Activated B cell treated with CpG ODN at 0.5 μM for 24 hours (primary cell): ENCODE data around the gene KBTBD7. TPM values are rescaled to one million over a fixed set of nuclear protein-coding genes. Genes with fewer than 3 reads are reported as not detected.

Experiments used
- ATAC-seq: fragments of 200-7000 bp; cut with Tn5 transposase; one replicate; pipeline ENCODE4 v1.10.0; 2021; ENCODE audit warnings: low read depth, mild to moderate bottlenecking, moderate library complexity
- CTCF ChIA-PET: fragments of 350-600 bp; sonication (Branson Sonifier 250); formaldehyde crosslinking; loops from one replicate; lab custom pipeline; 2021; ENCODE audit warnings: antibody characterized with exemption; lab: Charles Lee
- POLR2A ChIA-PET: fragments of 350-600 bp; sonication (Branson Sonifier 250); formaldehyde crosslinking; loops from one replicate; lab custom pipeline; 2021; ENCODE audit warnings: antibody characterized with exemption; lab: Charles Lee
- DNase-seq: peaks from one replicate; pipeline ENCODE4 v3.0.0; 2022
- H3K27ac Mint-ChIP-seq: one replicate; pipeline ENCODE4 v1.8.0; 2020; ENCODE audit warnings: mixed read lengths
- H3K27me3 Mint-ChIP-seq: one replicate; pipeline ENCODE4 v1.8.0; 2021; ENCODE audit warnings: mixed read lengths
- H3K36me3 Mint-ChIP-seq: one replicate; pipeline ENCODE4 v1.8.0; 2021; ENCODE audit warnings: low read depth, mixed read lengths
- H3K4me1 Mint-ChIP-seq: one replicate; pipeline ENCODE4 v1.8.0; 2021; ENCODE audit warnings: mixed read lengths
- H3K4me3 Mint-ChIP-seq: one replicate; pipeline ENCODE4 v1.8.0; 2020; ENCODE audit warnings: mild to moderate bottlenecking, mixed read lengths
- H3K9me3 Mint-ChIP-seq: one replicate; pipeline ENCODE4 v1.8.0; 2020; ENCODE audit warnings: mixed read lengths
- CTCF ChIP-seq: fragments of 200-600 bp; IDR thresholded peaks from one replicate; pipeline ENCODE4 v1.8.0; 2022; ENCODE audit warnings: antibody characterized with exemption, mild to moderate bottlenecking
- intact Hi-C: fragments of 100-400 bp; cut with micrococcal nuclease; formaldehyde crosslinking; loops from one replicate; pipeline ENCODE4 v1.15.1; 2024
- total RNA-seq: library from RNA; stranded (reverse); gene quantifications from 2 replicates; pipeline ENCODE4 v1.2.3, GENCODE V29; 2022

The KBTBD7 gene
- total RNA-seq, 1 donor from 2014 or later: 6.4 TPM

- intact Hi-C loops: no loop called here
- no peaks in the 10 kb centered on the region for H3K27me3 Mint-ChIP-seq
- peaks cover 12% of the 10 kb centered on the region for H3K36me3 Mint-ChIP-seq
- peaks cover 3% of the 10 kb centered on the region for H3K9me3 Mint-ChIP-seq
- H3K4me1 Mint-ChIP-seq: no peaks in the 10 kb centered on the region
- ChIA-PET CTCF (interaction anchor here (0.6 kb wide), 1 partner anchor 9 kb away, joined by 3 read pairs; no protein-coding TSS in a partner anchor), POLR2A (interaction anchor here (0.7 kb wide), 1 partner anchor 11 kb away, joined by 6 read pairs; no protein-coding TSS in a partner anchor)
- no peak for ATAC-seq
- DNase-seq: no peak
- no peak overlapping the region for H3K4me3 Mint-ChIP-seq
- H3K27ac Mint-ChIP-seq: no peak overlapping the region
- TF ChIP-seq CTCF: no peak
Observed at GRCh38 chr13:41212881-41213280, 18.5 kb upstream of the KBTBD7 start.

GRCh38 chr13:41211062-41211461 lies 16.7 kb upstream of the KBTBD7 start:
- TF ChIP-seq CTCF: no peak
- DNase-seq (no peak), ATAC-seq (no peak)
- Mint-ChIP-seq H3K36me3 (peaks cover 6% of the 10 kb centered on the region), H3K27ac (no peak overlapping the region), H3K4me3 (no peak overlapping the region), H3K9me3 (peaks cover 3% of the 10 kb centered on the region), H3K27me3 (no peaks in the 10 kb centered on the region), H3K4me1 (no peaks in the 10 kb centered on the region)
- POLR2A ChIA-PET: no interaction called here
- CTCF ChIA-PET: no interaction called here
- intact Hi-C loops: no loop called here

- H3K27me3 Mint-ChIP-seq: no peaks in the 10 kb centered on the region
- H3K27ac Mint-ChIP-seq: no peak overlapping the region
- POLR2A ChIA-PET: no interaction called here
- intact Hi-C loops: no loop called here
- DNase-seq: no peak
- H3K4me3 Mint-ChIP-seq: no peak overlapping the region
- H3K4me1 Mint-ChIP-seq: peaks cover 2% of the 10 kb centered on the region
- CTCF ChIA-PET: no interaction called here
- no peaks in the 10 kb centered on the region for H3K36me3 Mint-ChIP-seq
- no peak for TF ChIP-seq CTCF
- ATAC-seq: no peak
- peaks cover 3% of the 10 kb centered on the region for H3K9me3 Mint-ChIP-seq
Observed at GRCh38 chr13:41206467-41206866, 12.1 kb upstream of the KBTBD7 start.

GRCh38 chr13:41203810-41204209 lies 9.4 kb upstream of the KBTBD7 start:
- intact Hi-C loops: no loop called here
- Mint-ChIP-seq H3K36me3 (no peaks in the 10 kb centered on the region), H3K27ac (no peak overlapping the region), H3K27me3 (no peaks in the 10 kb centered on the region), H3K4me1 (peaks cover 25% of the 10 kb centered on the region), H3K9me3 (peaks cover 3% of the 10 kb centered on the region), H3K4me3 (no peak overlapping the region)
- ChIA-PET POLR2A (interaction anchor here (0.9 kb wide), 1 partner anchor 143 kb away, joined by 3 read pairs; no protein-coding TSS in a partner anchor), CTCF (interaction anchor here (0.7 kb wide), 1 partner anchor 9 kb away, joined by 3 read pairs; no protein-coding TSS in a partner anchor)
- no peak for DNase-seq
- no peak for TF ChIP-seq CTCF
- ATAC-seq: no peak

GRCh38 chr13:41200126-41200525 lies 5.8 kb upstream of the KBTBD7 start:
- ChIA-PET POLR2A (no interaction called here), CTCF (no interaction called here)
- intact Hi-C loops: no loop called here
- DNase-seq: no peak
- ATAC-seq: no peak
- Mint-ChIP-seq H3K9me3 (peaks cover 3% of the 10 kb centered on the region), H3K27ac (peak overlapping the region; percentile 87), H3K4me1 (peaks cover 44% of the 10 kb centered on the region), H3K4me3 (peak overlapping the region; percentile 55), H3K36me3 (no peaks in the 10 kb centered on the region), H3K27me3 (no peaks in the 10 kb centered on the region)
- no peak for TF ChIP-seq CTCF
